Ovary (tissue), 3 donors: ENCODE data around the gene KRT222.

ENCODE experiments used
- CTCF ChIP-seq, 3 donors: fragments of 450-650 bp in 2 of 3; fragments of 200-600 bp in 1 of 3; IDR thresholded peaks; one replicate each; pipeline versions ENCODE4 v1.5.1 to v1.8.0; 2016 to 2022; ENCODE audit warnings: antibody characterized with exemption in 3 of 3, mild to moderate bottlenecking in 1 of 3
- POLR2A ChIP-seq: fragments of 450-650 bp; IDR thresholded peaks from one replicate; pipeline ENCODE4 v1.6.1; 2017; ENCODE audit warnings: antibody characterized with exemption, mild to moderate bottlenecking, moderate library complexity
- donor health status: DM: no; HTN: no; CAD: no.

GRCh38 chr17:40629842-40630241 lies 35.1 kb downstream of the KRT222 start:
- TF ChIP-seq CTCF (IDR thresholded peaks at IDR 0.05) (no peak), POLR2A (no peak)
